ENCODE measurements around the gene FAM185A.
"Not testable (repeated sequence)": the region's sequence is repeated elsewhere in the genome, so short reads cannot be mapped to it uniquely, and the experiment has no call there.

Gene FAM185A

DNA sequence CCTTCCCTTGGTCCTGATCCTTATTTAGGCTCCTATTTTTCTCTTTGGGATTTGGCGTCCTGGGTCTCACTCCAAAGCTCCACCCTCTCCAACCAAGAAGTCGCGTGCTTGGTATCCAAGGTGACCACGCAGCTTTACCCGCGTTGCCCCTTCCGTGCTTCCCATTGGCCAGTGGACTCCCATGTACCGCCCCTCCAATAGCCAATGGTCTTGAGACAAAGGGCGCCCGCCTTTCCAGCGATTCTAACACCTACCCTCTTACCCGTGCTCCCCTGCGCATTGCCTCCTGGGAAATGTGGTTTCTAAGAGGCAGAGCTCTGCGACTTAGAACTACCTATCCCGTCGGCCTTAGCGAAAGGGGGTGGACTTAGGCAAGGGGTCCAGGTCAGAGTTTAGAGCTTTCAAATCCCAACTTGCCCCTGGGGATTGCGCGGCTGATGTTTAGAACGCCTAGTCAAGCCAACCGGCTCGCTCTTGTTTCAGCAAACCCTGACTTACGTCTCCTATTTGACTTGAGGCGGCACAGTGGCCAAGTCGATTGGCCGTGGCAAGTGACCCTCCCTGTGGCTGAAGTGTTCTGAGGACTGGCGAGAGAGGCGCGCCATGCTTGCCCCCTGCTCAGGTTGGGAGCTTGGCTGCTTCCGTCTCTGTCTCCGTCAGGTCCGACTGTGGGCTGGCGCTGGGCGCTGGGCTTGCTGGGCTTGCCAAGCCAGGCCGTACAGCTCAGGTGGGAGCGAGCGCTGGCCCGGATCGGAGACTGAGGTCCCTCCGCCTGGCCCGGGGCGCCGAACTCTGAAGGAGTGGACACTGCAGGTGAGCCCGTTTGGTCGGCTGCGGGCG lies at the start of gene FAM185A:
TSS of gene FAM185A (plus strand) at position 395 of the 840 bp plus-strand sequence. CDS start at position 604, 209 bp downstream.
- DNase-seq (ENCODE audit: low read depth, low spot score): peak; percentile 100

DNA sequence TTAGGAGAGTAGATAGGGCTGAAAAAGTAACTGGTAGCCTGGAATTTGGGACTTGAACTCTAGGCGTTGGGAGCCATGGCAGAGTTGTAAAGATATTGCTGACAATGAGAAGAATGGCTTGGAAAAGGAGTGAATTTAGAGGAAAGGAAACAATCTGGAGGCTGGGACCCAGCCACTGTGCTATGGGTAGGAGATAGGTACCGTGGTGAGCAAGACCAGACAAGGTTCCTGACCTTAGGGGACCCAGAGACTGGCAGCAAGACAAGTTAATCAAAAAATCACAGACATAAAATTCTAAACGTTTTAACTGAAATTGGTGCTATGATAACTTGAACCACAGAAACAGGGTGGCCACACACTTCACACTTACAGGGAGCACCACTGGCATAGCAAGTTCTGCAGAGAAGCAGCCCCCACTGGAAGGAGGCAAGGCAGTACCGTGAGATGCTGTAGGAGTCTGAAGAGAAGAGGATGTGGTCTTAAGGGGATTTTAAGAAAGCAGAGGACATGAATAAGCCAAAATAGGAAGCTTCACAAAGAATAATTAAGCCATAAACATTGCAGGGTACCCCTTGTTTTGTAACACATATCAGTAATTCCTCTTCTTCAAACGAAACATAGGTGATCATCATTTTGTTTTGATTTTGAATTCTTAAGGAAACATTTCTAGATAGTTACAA lies 35.6 kb upstream of the FAM185A start:
- not testable (repeated sequence) for DNase-seq (ENCODE audit: low read depth, low spot score)

DNA sequence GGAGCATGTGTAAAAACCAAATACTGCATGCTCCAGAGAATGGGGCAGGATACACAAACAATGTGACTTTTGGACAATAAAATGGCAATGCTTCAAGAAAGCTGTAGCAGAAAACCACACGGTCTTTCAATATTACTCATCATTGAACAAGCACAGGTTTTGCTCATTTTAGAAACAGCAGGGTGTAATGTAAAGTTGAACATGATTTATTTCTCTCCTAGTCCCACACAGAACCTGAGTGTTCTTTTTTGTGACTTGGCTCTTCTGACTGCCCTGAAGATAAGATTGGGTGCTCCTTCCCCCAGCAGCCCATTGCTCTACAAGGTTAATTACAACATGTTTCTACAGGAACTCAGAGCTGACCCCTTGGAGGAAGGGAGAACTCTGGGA lies 35.1 kb upstream of the FAM185A start:
- not testable (repeated sequence) for DNase-seq (ENCODE audit: low read depth, low spot score)

- not testable (repeated sequence) for DNase-seq (ENCODE audit: low read depth, low spot score)
These were observed 33.9 kb upstream of the FAM185A start for GRCh38 chr7:102714774-102715522.

DNA sequence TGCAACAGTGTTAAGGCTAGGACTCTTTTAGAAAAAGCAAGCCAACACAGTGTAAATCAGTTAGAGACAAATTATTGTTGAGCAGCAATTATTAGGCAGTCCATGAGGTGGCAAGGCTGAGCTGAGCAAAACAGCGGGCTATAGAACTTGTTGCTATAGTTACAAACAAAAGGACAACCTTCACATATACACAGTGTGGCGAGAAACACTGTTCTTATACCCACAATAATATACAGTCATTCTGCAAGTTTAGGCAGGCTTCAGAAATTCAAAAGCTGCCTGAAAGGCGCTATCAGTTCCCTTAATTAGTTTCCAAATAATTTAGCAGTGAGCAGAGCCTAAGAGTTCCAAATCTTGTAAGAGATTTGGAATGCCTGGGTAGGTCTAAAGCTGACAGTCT lies 33.1 kb upstream of the FAM185A start:
- not testable (repeated sequence) for DNase-seq (ENCODE audit: low read depth, low spot score)

- DNase-seq (ENCODE audit: low read depth, low spot score): not testable (repeated sequence)
These were observed 30.3 kb upstream of the FAM185A start for GRCh38 chr7:102718491-102718890.

DNA sequence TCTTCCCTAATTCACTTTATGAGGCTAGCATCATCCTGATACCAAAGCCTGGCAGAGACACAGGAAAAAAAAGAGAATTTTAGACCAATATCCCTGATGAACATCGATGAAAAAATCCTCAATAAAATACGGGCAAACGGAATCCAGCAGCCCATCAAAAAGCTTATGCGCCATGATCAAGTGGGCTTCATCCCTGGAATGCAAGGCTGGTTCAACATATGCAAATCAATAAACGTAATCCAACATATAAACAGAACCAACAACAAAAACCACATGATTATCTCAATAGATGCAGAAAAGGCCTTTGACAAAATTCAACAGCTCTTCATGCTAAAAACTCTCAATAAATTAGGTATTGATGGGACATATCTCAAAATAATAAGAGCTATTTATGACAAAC lies 22.6 kb upstream of the FAM185A start:
- DNase-seq (ENCODE audit: low read depth, low spot score): not testable (repeated sequence)

GRCh38 chr7:102729670-102730069 lies 19.1 kb upstream of the FAM185A start:
- not testable (repeated sequence) for DNase-seq (ENCODE audit: low read depth, low spot score)

GRCh38 chr7:102730431-102730830 lies 18.4 kb upstream of the FAM185A start:
- not testable (repeated sequence) for DNase-seq (ENCODE audit: low read depth, low spot score)

DNA sequence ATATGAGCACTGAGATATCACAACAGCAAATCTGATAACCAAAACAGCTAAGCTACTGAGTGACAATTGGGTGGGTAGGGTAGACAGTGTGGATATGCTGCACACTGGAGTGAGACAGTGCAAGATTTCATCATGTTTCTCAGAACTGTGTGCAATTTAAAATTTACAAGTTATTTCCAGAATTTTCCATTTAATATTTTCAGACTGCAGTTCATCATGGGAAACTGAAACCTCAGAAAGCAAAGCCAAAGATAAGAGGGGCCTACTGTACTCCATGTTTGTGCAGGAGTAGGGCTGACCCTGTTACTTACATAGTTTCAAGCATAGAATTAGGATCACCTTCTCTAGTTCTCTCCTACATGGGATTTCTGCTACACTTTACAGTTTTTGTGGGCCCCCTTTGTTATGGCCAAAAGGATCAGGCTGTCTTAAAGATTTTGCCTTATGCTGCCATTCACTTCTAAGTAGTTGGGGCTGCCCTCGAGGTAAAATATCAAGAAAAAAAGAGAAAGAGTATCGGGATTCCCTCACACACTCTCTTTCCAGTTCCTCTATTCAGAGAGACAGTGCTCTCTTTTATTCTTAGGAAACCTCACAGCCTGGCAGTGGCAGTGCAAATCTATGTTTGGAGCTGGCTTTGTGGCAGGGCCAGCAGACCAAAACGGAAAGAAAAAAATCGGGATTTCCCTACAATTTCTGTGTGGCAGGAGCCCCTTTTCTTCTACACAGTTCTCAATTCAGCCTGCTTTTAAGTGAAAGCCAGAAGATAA lies 6.6 kb upstream of the FAM185A start:
- DNase-seq (ENCODE audit: low read depth, low spot score): not testable (repeated sequence)

- DNase-seq (ENCODE audit: low read depth, low spot score): not testable (repeated sequence)
These were observed 4.9 kb upstream of the FAM185A start for GRCh38 chr7:102743861-102744260.

DNA sequence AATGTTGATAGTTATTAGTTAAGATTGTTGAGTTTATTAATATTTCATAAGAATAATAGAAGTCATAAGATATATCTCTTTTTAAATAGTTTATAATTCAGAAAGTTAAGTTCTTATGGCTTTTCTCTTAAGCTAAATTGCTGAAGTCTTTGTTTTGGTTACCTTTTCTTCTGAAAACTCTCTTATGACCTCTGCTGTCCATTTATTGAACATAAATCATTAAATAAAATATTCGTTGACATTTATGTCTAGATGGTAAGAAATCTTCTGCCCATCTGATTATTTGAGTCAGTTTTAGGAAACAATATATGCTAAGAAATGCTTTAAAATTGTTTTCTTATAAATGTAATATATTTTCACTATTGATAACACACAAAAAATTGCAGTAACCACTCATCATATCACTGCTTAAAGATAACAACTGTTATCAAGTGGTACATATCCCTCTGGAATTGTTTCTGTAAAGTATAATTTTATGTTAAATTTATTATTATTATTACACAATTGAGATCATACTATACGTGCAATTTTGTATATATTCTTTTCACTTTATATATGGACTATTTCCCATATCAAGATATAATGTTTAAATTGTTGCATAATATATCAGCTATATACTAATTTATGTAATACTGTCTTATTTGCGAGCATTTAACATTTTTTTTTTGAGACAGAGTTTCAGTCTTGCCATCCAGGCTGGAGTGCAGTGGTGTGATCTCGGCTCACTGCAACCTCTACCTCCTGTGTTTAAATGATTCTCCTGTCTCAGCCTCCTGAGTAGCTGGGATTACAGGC lies 3.1 kb upstream of the FAM185A start:
- DNase-seq (ENCODE audit: low read depth, low spot score): not testable (repeated sequence)

DNA sequence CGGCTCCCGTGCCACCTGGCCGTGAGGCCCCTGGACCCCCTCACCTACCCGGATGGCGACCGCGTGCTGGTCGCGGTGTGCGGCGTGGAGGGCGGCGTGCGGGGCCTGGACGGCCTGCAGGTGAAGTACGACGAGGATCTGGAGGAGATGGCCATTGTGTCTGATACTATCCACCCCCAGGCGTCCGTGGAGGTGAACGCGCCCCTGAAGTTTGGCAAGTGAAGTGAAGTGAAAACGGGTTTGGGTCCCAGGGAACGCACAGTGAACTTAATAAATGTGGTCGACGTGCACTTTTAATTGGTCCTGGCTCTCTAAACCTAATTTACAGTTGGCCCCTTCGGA lies 617 bp downstream of the FAM185A start:
- DNase-seq (ENCODE audit: low read depth, low spot score): not testable (repeated sequence)

GRCh38 chr7:102758227-102758626 lies 9.4 kb downstream of the FAM185A start:
- DNase-seq (ENCODE audit: low read depth, low spot score): not testable (repeated sequence)

DNA sequence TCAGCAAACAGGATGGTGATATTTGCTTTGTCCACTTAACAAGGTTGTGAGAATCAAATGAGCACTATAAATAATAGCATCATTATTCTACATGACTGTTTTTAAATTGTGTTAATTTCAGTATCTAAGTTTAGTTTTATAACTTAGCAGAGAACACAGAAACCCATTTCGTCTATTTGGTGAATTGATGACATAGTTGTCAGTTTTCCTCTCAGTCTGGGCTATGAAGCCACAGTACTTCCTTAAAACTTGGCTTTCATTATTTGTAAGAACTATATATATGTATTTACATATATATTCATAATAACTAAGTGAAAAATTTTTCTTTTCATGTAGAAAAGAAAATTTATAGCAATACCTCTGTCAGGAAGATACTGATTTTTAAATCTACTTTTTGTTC lies 11.1 kb downstream of the FAM185A start:
- DNase-seq (ENCODE audit: low read depth, low spot score): not testable (repeated sequence)

- not testable (repeated sequence) for DNase-seq (ENCODE audit: low read depth, low spot score)
These were observed 12.4 kb downstream of the FAM185A start for GRCh38 chr7:102761234-102761633.

DNA sequence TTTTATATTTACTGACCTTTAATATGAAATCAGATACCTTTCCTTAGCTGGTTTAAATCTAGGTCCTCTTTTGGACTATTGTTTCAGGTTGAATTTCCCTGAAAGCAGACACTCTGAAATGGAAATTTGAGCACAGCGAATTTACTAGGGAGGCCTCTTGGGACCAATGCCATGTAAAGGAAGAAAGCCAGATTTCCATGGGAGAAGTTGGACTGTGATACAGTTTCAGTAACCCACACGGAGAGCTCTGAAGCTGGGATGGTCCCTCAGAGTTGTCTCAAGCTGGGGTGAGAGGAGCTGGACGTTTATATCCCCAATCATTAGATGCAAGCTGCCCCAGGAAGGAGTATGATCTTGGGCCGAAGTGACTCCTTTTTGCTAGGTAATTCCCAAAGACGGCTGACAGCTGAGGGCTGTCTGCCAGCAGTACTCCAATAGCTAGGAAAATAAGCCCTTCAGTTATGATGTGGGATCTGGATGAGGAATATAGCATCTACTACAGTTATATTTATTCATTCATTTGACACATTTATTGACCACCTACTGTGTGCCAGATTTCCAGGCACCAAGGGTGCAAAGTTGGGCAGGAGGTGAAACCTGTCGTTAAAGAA lies 14.6 kb downstream of the FAM185A start:
- DNase-seq (ENCODE audit: low read depth, low spot score): not testable (repeated sequence)

DNA sequence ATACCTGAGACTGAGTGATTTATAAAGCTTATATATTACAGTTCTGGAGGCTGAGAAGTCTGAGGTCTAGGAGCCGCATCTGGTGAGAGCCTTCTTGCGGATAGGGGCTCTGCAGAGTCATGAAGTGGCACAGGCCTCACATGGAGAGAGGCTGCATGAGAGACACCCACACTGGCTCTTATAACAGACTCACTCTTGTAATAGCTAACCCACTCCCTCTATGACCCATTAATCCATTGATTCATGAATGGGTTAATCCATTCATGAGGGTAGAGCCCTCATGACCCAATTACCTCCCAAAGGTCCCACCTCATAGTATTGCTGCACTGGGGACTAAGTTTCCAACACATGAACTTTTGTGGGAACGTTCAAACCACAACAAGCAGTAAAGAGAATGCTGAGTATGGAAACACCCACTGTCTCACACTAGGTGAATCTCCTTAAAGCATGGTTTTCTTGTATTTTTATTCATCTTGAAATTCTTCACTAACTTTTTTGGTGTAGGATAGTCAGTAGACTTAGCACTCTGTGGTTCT lies 20.9 kb downstream of the FAM185A start:
- not testable (repeated sequence) for DNase-seq (ENCODE audit: low read depth, low spot score)

DNA sequence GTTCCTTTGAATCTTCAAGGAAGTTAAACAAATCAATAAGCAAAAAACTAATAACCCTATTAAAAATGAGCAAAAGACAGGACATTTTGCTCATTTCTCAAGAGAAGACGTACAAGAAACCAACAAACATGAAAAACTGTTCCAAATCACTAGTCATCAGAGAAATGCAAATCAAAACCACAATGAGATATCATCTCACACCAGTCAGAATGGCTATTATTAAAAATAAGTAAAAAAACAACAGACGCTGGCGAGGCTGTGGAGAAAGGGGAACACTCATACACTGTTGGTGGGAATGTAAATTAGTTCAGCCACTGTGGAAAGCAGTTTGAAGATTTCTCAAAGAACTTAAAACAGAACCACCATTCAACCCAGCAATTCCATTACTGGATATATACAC lies 21.7 kb downstream of the FAM185A start:
- DNase-seq (ENCODE audit: low read depth, low spot score): not testable (repeated sequence)

DNA sequence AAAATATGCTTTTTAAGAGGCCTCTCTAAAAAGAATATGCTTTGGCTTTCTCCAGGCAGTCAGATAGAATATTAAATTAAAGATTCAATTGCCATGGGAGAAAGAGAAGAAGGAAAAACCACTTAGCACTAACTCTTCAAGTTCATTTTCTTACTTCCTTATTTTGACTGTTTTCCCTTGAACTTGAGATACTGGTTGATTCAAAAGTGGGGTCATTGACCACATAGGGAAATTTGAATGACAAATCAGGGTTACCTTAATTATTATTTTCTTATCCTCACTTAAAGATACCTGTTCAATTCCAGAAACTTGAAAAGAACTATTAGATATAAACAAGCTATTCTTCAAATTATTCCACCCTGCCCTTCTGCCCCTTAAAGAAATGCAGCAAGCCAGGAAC lies 27.4 kb downstream of the FAM185A start:
- DNase-seq (ENCODE audit: low read depth, low spot score): not testable (repeated sequence)
